GM21360 (cell line): ENCODE results near the gene STAM2.
A peak's percentile ranks its signal among the peaks of the same experiment; 100 is the strongest.
"Not testable (repeated sequence)": the region's sequence is repeated elsewhere in the genome, so short reads cannot be mapped to it uniquely, and the experiment has no call there.

Source experiments
- ATAC-seq: cut with Tn5 transposase; IDR thresholded peaks from one replicate; pipeline ENCODE4 v1.9.1; 2021; ENCODE audit warnings: mild to moderate bottlenecking, moderate library complexity; ENCODE audit not compliant: unreplicated experiment

STAM2 gene

DNA sequence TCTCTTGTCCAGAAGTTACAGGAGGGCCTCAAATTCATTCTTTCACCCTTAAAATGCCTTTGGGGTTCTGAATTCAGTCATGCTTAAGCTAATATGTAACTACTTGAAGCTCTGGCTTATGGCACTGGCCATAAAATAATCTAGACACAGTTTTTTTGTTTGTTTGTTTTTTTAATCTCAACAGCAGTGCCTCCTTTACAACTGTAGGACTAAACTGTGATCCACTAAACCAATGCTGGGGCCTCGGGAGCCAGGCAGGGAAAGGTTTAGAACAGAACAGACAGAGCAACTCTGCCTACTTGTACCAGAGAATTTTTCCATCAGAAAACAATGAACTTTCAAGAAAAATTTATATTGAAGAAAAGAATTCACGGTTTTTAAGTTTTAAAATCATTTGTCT lies 1.7 kb downstream of the STAM2 start:
- ATAC-seq = no peak

GRCh38 chr2:152172201-152172785 lies 3.3 kb downstream of the STAM2 start:
- not testable (repeated sequence) for ATAC-seq

- ATAC-seq = no peak
Observed at GRCh38 chr2:152171718-152172117, 3.8 kb downstream of the STAM2 start.

GRCh38 chr2:152169158-152169557 lies 6.4 kb downstream of the STAM2 start:
- ATAC-seq = not testable (repeated sequence)

DNA sequence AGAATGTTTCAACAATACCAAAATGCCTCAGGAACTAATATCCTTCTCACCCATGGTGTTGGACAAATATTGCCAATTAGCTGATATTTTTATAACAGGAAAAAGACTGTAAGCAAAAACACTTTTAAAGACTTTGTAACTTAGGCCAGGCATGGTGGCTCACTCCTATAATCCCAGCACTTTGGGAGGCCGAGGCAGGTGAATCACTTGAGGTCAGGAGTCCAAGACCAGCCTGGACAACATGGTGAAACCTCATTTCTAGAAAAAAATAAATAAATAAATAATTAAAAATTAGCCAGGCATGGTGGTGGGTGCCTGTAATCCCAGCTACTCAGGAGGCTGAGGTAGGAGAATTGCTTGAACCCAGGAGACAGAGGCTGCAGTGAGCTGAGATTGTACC lies 8.1 kb downstream of the STAM2 start:
- ATAC-seq = not testable (repeated sequence)

DNA sequence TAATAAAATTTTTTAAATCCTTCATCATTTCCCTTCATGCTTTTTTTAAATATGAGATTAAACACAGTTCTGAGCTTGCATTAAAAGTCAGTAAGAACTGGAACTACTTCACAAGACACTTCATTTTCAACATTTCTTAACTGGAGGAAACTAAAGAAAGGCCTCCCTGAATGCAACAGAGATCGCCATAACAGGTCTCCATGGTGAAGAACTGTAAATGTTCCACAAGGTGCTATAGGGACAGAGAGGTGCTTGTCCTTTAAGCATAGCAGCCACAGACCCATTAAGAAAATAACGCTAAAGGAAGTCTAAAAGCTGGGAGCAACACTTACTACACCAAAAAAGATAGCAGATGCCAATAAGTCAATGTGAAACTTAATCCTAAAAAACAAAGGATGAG lies 8.5 kb downstream of the STAM2 start:
- peak; percentile 44 for ATAC-seq

GRCh38 chr2:152166633-152167032 lies 8.9 kb downstream of the STAM2 start:
- ATAC-seq = peak; percentile 85

DNA sequence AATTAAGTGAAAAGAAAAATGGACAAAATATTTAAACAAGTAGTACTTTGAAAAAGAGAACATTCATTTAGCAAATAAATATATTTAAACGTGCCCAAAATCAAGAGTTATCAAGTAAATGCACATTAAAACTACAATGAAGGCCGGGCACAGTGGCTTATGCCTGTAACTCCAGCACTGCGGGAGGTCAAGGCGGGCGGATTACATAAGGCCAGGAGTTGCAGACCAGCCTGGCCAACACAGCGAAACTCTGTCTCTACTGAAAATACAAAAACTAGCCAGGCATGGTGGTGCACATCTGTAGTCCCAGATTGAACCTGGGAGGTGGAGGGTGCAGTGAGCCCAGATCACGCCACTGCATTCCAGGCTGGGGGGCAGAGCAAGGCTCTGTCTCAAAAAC lies 9.8 kb downstream of the STAM2 start:
- ATAC-seq = no peak

GRCh38 chr2:152165306-152165705 lies 10.3 kb downstream of the STAM2 start:
- no peak for ATAC-seq

DNA sequence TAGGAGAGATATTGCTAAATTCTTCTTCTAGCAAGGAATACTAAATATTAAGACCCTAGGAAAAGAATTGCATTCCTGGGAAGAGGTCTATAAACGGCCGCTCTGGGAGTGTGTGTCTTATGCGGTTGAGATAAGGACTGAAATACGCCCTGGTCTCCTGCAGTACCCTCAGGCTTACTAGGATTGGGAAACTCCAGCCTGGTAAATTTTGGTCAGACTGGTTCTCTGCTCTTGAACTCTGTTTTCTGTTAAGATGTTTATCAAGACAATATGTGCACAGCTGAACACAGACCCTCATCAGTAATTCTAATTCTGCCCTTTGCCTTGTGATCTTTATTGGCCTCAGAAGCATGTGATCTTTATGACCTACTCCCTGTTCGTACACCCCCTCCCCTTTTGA lies 11.9 kb downstream of the STAM2 start:
- not testable (repeated sequence) for ATAC-seq

DNA sequence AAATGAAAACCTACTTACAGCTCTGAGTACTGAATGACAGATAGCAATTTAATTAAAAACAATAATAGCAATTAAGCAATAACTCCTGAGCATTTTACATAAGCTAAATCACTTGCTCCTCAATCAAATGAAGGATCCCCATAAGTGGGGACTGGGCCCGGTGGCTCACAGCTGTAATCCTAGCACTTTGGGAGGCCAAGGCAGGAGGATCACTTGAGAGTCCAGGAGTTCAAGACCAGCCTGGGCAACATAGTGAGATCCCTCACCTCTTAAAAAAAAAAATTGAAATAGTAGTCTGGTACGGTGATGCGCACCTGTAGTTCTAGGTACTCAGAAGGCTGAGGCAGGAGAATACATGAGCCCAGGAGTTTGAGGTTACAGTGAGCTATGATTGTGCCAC lies 13.4 kb downstream of the STAM2 start:
- no peak for ATAC-seq

DNA sequence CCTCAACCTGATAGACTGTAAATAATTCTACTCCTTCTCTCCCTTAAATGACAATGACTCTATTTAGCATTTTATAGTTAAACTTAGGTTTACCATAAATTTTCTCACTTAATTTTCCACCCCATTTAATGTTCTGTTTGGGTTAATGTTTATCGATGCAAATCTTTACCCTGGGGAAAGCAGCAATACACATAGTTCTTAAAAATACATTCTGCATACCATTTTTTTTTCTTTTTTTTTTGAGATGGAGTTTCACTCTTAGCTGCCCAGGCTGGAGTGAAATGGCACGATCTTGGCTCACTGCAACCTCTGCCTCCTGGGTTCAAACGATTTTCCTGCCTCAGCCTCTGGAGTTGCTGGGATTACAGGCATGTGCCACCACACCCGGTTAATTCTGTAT lies 14.0 kb downstream of the STAM2 start:
- ATAC-seq = no peak

DNA sequence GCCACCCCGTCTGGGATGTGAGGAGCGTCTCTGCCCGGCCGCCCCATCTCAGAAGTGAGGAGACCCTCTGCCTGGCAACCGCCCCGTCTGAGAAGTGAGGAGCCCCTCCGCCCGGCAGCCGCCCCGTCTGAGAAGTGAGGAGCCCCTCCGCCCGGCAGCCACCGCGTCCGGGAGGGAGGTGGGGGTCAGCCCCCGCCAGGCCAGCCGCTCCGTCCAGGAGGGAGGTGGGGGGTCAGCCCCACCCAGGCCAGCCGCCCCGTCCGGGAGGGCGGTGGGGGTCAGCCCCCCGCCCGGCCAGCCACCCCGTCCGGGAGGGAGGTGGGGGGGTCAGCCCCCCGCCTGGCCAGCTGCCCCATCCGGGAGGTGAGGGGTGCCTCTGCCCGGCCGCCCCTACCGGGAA lies 15.2 kb downstream of the STAM2 start:
- ATAC-seq = not testable (repeated sequence)

GRCh38 chr2:152157253-152157652 lies 18.3 kb downstream of the STAM2 start:
- ATAC-seq = no peak

DNA sequence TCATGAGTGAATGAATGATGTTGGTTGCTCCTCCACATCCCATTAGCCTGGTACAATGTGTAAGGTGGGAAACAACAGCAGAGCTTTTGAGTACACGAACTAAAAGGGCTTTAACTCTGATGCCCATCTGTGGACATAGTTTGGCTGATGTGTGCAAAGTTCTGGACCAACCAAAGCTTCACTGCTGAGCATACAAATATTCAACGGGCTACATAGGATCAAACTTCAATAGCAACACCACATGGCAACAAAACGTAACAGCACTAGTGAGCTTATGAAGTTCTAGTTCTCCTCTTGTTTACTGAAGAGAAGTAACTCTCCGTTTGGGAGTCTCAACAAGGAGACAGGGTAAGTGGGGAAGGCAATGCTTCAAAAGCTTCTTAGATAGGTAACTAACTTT lies 20.4 kb downstream of the STAM2 start:
- ATAC-seq = no peak

DNA sequence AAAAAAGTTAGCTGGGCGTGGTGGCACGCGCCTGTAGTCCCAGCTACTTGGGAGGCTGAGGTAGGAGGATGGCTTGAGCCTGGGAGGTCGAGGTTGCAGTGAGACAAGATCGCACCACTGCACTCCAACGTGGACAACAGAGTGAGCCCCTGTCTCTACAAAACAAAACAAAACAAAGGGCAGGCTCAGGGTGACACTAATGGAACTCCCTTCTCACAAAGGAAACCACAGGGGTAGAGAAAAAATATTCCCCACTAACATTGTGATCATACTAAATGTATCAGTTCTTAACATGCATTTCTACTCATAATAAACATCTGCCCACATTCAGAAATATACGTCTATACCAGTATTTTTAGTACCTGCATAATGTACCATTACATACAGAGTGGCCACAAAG lies 21.1 kb downstream of the STAM2 start:
- ATAC-seq = no peak

- ATAC-seq = peak; percentile 81
Observed at GRCh38 chr2:152134488-152135280, 40.9 kb downstream of the STAM2 start.

- no peak for ATAC-seq
Observed at GRCh38 chr2:152132306-152132705, 43.3 kb downstream of the STAM2 start.

GRCh38 chr2:152127628-152128027 lies 47.9 kb downstream of the STAM2 start:
- no peak for ATAC-seq

DNA sequence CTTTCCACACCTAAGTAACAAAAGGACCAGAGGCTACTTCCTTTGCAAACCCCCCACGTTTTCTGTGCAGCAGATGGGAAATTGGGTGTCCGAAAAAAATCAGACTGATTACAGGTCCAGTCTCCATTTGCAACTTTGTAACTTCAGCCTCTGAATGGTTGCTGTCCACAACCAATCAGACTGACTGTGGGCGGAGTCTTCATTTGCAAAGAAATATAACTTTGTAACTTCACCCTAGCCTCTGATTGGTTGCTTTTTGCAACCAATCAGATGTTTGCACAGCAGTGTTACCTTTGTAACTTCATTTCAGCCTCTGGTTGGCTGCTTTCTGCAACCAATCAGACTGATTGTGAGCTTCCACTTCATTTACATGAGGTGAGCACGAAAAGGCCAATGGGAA lies 48.9 kb downstream of the STAM2 start:
- no peak for ATAC-seq

DNA sequence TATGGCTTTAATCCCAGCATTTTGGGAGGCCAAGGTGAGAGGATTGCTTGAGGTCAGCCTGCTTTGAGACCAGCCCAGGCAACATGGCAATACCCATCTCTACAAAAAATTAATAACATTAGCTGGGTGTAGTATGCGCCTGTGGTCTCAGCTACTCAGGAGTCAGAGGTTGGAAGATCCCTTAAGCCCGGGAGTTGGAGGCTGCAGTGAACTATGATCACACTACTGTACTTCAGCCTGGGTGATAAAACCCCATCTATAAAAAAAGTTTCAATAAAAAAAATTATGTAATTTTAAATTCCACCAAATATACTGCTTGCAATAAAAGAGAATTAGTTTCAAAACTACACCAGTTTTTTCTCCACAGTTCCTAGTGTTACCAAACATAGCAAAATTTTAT lies 53.4 kb downstream of the STAM2 start:
- no peak for ATAC-seq

DNA sequence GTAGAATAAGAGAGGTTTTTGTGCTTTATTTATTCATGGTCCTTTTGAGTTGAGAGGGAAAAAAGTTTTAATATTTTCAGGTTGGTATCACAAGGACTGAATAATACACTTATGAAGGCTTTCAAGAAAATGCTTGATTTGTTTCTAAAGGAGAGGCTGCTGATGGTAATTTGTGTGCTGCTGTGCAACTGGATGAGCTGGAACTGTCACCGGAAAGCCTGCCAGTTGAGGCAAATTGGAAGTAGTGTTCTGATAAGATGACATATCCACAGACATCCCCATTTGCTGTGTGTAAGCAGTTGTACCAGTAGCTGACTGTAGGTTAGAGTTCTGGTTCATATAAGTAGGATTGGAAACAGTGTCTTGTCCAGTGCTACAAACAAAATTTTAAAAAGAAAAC lies 55.1 kb downstream of the STAM2 start:
- no peak for ATAC-seq

GRCh38 chr2:152115952-152116351 lies 59.6 kb downstream of the STAM2 start:
- no peak for ATAC-seq
